CD4-positive, alpha-beta T cell (primary cell): ENCODE measurements around the gene MACROD2. TPM values are rescaled to one million over a fixed set of nuclear protein-coding genes. Genes with fewer than 3 reads are reported as not detected.

ENCODE experiments used
- ATAC-seq: fragments of 200-7000 bp; cut with Tn5 transposase; one replicate; pipeline ENCODE4 v1.10.0; 2022; ENCODE audit warnings: mild to moderate bottlenecking; ENCODE audit not compliant: poor library complexity
- CTCF ChIA-PET: fragments of 350-600 bp; sonication (Branson Sonifier 250); formaldehyde crosslinking; loops from one replicate; lab custom pipeline; 2021; ENCODE audit warnings: antibody characterized with exemption, inconsistent platforms; lab: Charles Lee
- POLR2A ChIA-PET: fragments of 350-600 bp; sonication (Branson Sonifier 250); formaldehyde crosslinking; loops from one replicate; lab custom pipeline; 2021; ENCODE audit warnings: antibody characterized with exemption, inconsistent platforms; lab: Charles Lee
- DNase-seq, 14 experiments: peaks; one replicate each; pipeline ENCODE4 v3.0.0-alpha.2; 2013 to 2020; ENCODE audit warnings: mixed read lengths in 2 of 14
- H3K27ac ChIP-seq, 2 donors: one replicate each; pipeline versions ENCODE4 v1.5.1 to v1.7.0; 2013; ENCODE audit warnings: low read length in 2 of 2, low read depth in 1 of 2, mild to moderate bottlenecking in 1 of 2
- H3K27me3 ChIP-seq, 2 experiments: 1 replicate in 1 of 2; 2 replicates in 1 of 2; pipeline versions ENCODE4 v1.6.1 to v1.7.0; 2013; ENCODE audit warnings: low read length in 2 of 2, control low read depth in 1 of 2, mild to moderate bottlenecking in 1 of 2, moderate library complexity in 1 of 2; ENCODE audit not compliant: insufficient read depth in 2 of 2, control insufficient read depth in 1 of 2
- H3K36me3 ChIP-seq: one replicate; pipeline ENCODE4 v1.6.1; 2013; ENCODE audit warnings: low read length, control low read depth; ENCODE audit not compliant: insufficient read depth
- H3K4me1 ChIP-seq: one replicate; pipeline ENCODE4 v1.6.1; 2013; ENCODE audit warnings: low read length, control low read depth; ENCODE audit not compliant: insufficient read depth
- H3K4me3 ChIP-seq: one replicate; pipeline ENCODE4 v1.5.1; 2013; ENCODE audit warnings: mild to moderate bottlenecking, low read length, moderate library complexity
- H3K9me3 ChIP-seq, 2 experiments: 1 replicate in 1 of 2; 2 replicates in 1 of 2; pipeline versions ENCODE4 v1.6.1 to v1.7.0; 2013; ENCODE audit warnings: low read length in 2 of 2, mild to moderate bottlenecking in 2 of 2, control low read depth in 1 of 2, moderate library complexity in 1 of 2; ENCODE audit not compliant: control insufficient read depth in 1 of 2, insufficient read depth in 1 of 2
- H3K27ac Mint-ChIP-seq: one replicate; pipeline ENCODE4 v1.8.0; 2020; ENCODE audit warnings: mixed read lengths
- H3K27me3 Mint-ChIP-seq: one replicate; pipeline ENCODE4 v1.8.0; 2021; ENCODE audit warnings: mixed read lengths
- H3K36me3 Mint-ChIP-seq: one replicate; pipeline ENCODE4 v1.8.0; 2021; ENCODE audit warnings: low read depth, mixed read lengths
- H3K4me1 Mint-ChIP-seq: one replicate; pipeline ENCODE4 v1.8.0; 2021; ENCODE audit warnings: low read depth, mixed read lengths
- H3K4me3 Mint-ChIP-seq: one replicate; pipeline ENCODE4 v1.8.0; 2020; ENCODE audit warnings: mild to moderate bottlenecking, mixed read lengths
- H3K9me3 Mint-ChIP-seq: one replicate; pipeline ENCODE4 v1.8.0; 2020; ENCODE audit warnings: mixed read lengths
- intact Hi-C, 2 experiments: fragments of 100-400 bp; cut with DNase I in 1 of 2; cut with micrococcal nuclease in 1 of 2; formaldehyde crosslinking; loops; one replicate each; pipeline versions ENCODE4 v1.15.1 to v1.9.0; 2023 to 2025; cut with DNase I, micrococcal nuclease
- total RNA-seq, 174 experiments: library from RNA in 2 of 174; stranded (reverse) in 2 of 174; gene quantifications; one replicate each; pipeline ENCODE4 v1.2.3 and lab custom pipeline; 2021 to 2026
- TF ChIP-seq, protein P1 (sequence below): fragments of 200-600 bp; IDR thresholded peaks from one replicate; pipeline ENCODE4 v1.8.0; 2022; ENCODE audit warnings: antibody characterized with exemption, mild to moderate bottlenecking

Gene MACROD2
- total RNA-seq, 2 experiments from 2014 or later = not detected

GRCh38 chr20:14207591-14207990 lies 212.3 kb downstream of the MACROD2 start:
- Histone ChIP-seq H3K4me1 (no peaks in the 10 kb centered on the region), H3K27me3 (no peaks in the 10 kb centered on the region), H3K9me3 (peaks cover 0 to 7% of the 10 kb centered on the region in 2 experiments), H3K27ac (no peak overlapping the region), H3K4me3 (no peak overlapping the region), H3K36me3 (no peaks in the 10 kb centered on the region)
- Mint-ChIP-seq H3K27me3 (no peaks in the 10 kb centered on the region), H3K27ac (no peak overlapping the region), H3K4me1 (no peaks in the 10 kb centered on the region), H3K9me3 (peaks cover 13% of the 10 kb centered on the region), H3K4me3 (no peak overlapping the region), H3K36me3 (no peaks in the 10 kb centered on the region)
- ATAC-seq (no peak), DNase-seq (no peak)
- ChIA-PET CTCF (no interaction called here), POLR2A (no interaction called here)
- TF ChIP-seq, protein P1, sequence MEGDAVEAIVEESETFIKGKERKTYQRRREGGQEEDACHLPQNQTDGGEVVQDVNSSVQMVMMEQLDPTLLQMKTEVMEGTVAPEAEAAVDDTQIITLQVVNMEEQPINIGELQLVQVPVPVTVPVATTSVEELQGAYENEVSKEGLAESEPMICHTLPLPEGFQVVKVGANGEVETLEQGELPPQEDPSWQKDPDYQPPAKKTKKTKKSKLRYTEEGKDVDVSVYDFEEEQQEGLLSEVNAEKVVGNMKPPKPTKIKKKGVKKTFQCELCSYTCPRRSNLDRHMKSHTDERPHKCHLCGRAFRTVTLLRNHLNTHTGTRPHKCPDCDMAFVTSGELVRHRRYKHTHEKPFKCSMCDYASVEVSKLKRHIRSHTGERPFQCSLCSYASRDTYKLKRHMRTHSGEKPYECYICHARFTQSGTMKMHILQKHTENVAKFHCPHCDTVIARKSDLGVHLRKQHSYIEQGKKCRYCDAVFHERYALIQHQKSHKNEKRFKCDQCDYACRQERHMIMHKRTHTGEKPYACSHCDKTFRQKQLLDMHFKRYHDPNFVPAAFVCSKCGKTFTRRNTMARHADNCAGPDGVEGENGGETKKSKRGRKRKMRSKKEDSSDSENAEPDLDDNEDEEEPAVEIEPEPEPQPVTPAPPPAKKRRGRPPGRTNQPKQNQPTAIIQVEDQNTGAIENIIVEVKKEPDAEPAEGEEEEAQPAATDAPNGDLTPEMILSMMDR = no peak
- intact Hi-C loops = no loop called here

- H3K27me3 ChIP-seq = no peaks in the 10 kb centered on the region
- TF ChIP-seq, protein P1 = no peak
- Mint-ChIP-seq H3K4me1 (no peaks in the 10 kb centered on the region), H3K27ac (no peak overlapping the region), H3K9me3 (peaks cover 6% of the 10 kb centered on the region), H3K27me3 (no peaks in the 10 kb centered on the region), H3K4me3 (no peak overlapping the region), H3K36me3 (no peaks in the 10 kb centered on the region)
- no peak for DNase-seq
- peaks cover 0 to 1% of the 10 kb centered on the region in 2 experiments for H3K9me3 ChIP-seq
- ChIA-PET POLR2A (no interaction called here), CTCF (no interaction called here)
- H3K4me3 ChIP-seq = no peak overlapping the region
- no peaks in the 10 kb centered on the region for H3K4me1 ChIP-seq
- H3K36me3 ChIP-seq = no peaks in the 10 kb centered on the region
- H3K27ac ChIP-seq = no peak overlapping the region
- intact Hi-C loops = no loop called here
- no peak for ATAC-seq
Observed at GRCh38 chr20:14208956-14209355, 213.6 kb downstream of the MACROD2 start.

DNA sequence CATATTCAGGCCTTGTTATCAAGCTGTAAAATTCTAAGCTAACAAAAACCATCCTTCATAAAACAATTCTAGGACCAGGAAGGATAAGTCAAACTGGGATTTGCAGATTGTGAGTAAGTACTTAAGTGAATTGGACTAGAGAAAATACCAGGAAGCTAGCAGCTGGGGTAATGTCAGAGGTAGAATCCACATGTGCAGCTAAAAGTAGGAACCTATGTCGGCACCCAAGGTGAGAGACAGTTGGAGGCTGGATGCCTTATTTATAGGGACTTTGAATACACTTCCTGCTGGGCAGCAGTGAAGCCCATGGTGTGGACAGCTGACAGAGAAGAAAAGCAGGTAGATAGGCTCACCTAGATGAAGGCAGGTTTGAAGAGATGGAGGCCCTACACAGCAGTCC lies 214.8 kb downstream of the MACROD2 start:
- CTCF ChIA-PET = no interaction called here
- intact Hi-C loops = no loop called here
- Histone ChIP-seq H3K27ac (no peak overlapping the region), H3K4me3 (no peak overlapping the region), H3K9me3 (no peaks in the 10 kb centered on the region), H3K4me1 (no peaks in the 10 kb centered on the region), H3K27me3 (no peaks in the 10 kb centered on the region), H3K36me3 (no peaks in the 10 kb centered on the region)
- Mint-ChIP-seq H3K27ac (no peak overlapping the region), H3K9me3 (peaks cover 4% of the 10 kb centered on the region), H3K4me1 (no peaks in the 10 kb centered on the region), H3K27me3 (no peaks in the 10 kb centered on the region), H3K4me3 (no peak overlapping the region), H3K36me3 (no peaks in the 10 kb centered on the region)
- DNase-seq (no peak), ATAC-seq (no peak)
- TF ChIP-seq, protein P1 = no peak
- POLR2A ChIA-PET = no interaction called here
